ENCODE measurements around the gene IER3. TPM values are rescaled to one million over a fixed set of nuclear protein-coding genes. Genes with fewer than 3 reads are reported as not detected.
A peak's percentile ranks its signal among the peaks of the same experiment; 100 is the strongest.
"Not testable (repeated sequence)": the region's sequence is repeated elsewhere in the genome, so short reads cannot be mapped to it uniquely, and the experiment has no call there.

Gene IER3
- total RNA-seq, 1 donor from 2014 or later, result 55.5 TPM

DNA sequence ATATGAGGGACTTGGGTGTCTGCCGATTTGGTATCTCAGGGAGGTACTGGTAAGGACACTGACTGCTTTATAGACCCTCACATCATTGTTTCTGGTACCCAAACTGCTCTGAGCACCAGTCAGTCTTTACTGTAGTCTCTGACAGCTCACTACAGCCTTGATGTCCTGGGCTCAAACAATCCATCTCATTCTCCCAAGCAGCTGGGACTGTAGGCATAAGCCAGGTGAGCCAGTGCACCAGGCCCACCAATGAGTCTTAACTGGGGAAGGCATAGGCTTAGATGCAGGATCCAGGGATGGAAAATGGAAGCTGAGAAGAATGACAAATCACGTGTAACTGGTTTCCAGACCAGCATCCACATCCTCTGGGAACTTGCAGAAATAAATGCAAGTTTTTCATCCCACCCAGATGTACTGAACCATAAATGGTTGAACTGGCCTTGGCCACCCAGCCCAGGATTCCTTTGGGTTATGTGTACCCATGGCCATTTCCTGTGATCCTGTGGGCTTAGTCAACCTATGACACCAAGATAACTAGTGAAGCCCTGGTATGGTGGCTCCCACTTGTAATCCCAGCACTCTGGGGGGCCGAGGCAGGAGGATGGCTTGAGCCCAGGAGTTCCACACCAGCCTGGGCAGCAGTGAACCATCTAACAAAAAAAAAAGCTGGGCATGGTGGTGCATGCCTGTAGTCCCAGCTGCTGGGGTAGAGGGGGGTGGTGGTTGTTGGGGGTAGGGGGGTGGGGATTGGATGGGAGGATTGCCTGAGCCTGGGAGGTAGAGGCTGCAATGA is 18.4 kb downstream of the IER3 start:
- DNase-seq (ENCODE audit: low read depth), result no peak

DNA sequence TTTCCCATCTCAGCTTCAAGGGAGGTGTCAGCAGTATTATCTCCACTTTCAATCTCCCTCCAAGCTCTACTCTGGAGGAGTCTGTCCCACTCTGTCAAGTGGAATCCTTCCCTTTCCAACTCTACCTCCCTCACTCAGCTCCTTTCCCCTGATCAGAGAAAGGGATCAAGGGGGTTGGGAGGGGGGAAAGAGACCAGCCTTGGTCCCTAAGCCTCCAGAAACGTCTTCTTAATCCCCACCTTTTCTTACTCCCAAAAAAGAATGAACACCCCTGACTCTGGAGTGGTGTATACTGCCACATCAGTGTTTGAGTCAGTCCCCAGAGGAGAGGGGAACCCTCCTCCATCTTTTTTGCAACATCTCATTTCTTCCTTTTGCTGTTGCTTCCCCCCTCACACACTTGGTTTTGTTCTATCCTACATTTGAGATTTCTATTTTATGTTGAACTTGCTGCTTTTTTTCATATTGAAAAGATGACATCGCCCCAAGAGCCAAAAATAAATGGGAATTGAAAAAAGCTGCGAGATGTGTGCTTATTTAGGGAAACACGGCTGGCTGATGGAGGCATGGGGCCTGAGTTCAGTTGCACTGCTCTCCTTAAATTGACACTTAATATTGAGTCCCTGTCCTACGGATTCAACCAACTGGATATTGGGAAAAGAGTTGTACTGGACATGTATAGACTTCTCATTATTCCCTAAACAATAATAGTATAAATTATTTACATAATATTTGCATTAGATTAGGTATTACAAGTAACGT is 19.3 kb downstream of the IER3 start:
- no peak for DNase-seq (ENCODE audit: low read depth)

DNA sequence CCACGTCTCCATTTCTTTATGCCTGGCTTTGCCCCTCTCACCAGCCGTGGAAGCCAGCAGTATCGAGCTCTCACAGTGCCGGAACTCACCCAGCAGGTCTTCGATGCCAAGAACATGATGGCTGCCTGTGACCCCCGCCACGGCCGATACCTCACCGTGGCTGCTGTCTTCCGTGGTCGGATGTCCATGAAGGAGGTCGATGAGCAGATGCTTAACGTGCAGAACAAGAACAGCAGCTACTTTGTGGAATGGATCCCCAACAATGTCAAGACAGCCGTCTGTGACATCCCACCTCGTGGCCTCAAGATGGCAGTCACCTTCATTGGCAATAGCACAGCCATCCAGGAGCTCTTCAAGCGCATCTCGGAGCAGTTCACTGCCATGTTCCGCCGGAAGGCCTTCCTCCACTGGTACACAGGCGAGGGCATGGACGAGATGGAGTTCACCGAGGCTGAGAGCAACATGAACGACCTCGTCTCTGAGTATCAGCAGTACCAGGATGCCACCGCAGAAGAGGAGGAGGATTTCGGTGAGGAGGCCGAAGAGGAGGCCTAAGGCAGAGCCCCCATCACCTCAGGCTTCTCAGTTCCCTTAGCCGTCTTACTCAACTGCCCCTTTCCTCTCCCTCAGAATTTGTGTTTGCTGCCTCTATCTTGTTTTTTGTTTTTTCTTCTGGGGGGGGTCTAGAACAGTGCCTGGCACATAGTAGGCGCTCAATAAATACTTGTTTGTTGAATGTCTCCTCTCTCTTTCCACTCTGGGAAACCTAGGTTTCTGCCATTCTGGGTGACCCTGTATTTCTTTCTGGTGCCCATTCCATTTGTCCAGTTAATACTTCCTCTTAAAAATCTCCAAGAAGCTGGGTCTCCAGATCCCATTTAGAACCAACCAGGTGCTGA is 20.3 kb downstream of the IER3 start:
- not testable (repeated sequence) for DNase-seq (ENCODE audit: low read depth)

DNA sequence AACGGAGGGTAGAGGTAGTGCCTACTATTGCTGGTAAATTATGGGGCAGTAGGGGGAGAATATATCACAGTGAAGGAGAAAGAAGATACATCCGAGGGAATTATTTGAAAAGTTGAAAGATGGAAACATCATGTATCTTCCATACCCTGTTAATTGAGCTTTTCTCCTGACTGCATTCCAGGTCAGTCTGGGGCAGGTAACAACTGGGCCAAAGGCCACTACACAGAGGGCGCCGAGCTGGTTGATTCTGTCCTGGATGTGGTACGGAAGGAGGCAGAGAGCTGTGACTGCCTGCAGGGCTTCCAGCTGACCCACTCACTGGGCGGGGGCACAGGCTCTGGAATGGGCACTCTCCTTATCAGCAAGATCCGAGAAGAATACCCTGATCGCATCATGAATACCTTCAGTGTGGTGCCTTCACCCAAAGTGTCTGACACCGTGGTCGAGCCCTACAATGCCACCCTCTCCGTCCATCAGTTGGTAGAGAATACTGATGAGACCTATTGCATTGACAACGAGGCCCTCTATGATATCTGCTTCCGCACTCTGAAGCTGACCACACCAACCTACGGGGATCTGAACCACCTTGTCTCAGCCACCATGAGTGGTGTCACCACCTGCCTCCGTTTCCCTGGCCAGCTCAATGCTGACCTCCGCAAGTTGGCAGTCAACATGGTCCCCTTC is 21.0 kb downstream of the IER3 start:
- DNase-seq (ENCODE audit: low read depth), result not testable (repeated sequence)

DNA sequence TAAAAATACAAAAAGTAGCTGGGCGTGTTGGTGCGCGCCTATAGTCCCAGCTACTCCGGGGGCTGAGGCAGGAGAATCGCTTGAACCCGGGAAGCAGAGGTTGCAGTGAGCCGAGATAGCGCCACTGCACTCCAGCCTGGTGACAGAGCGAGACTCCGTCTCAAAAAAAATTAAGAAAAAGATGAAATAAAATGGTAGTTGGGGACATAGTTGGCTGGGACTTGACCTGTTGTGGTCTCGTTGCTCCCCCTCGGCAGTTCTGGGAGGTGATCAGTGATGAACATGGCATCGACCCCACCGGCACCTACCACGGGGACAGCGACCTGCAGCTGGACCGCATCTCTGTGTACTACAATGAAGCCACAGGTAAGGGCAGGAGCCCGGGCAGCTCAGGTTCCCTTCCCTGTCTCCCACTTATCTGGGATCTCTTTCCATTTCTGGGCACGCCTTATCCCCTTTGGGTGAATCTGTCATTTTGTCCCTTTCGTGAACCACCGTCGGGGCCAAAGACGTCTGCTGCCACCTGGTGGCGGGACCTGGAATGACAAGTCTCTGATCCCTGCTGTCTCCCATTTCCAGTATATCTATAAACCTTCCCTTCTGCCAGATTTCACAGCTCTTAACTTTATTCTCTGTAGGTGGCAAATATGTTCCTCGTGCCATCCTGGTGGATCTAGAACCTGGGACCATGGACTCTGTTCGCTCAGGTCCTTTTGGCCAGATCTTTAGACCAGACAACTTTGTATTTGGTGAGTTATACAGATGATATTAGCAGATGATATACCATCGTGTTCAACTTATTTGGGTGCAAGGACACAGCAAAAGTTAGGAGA is 21.9 kb downstream of the IER3 start:
- DNase-seq (ENCODE audit: low read depth), result peak; percentile 87

DNA sequence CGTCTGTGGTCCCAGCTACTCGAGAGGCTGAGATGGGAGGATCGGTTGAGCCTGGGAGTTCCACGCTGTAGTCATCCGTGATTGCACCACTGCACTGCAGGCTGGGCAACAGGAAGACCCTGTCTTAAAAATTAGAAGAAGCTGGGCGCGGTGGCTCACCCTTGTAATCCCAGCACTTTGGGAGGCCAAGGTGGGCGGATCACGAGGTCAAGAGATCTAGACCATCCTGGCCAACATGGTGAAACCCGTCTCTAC is 22.4 kb downstream of the IER3 start:
- not testable (repeated sequence) for DNase-seq (ENCODE audit: low read depth)

DNA sequence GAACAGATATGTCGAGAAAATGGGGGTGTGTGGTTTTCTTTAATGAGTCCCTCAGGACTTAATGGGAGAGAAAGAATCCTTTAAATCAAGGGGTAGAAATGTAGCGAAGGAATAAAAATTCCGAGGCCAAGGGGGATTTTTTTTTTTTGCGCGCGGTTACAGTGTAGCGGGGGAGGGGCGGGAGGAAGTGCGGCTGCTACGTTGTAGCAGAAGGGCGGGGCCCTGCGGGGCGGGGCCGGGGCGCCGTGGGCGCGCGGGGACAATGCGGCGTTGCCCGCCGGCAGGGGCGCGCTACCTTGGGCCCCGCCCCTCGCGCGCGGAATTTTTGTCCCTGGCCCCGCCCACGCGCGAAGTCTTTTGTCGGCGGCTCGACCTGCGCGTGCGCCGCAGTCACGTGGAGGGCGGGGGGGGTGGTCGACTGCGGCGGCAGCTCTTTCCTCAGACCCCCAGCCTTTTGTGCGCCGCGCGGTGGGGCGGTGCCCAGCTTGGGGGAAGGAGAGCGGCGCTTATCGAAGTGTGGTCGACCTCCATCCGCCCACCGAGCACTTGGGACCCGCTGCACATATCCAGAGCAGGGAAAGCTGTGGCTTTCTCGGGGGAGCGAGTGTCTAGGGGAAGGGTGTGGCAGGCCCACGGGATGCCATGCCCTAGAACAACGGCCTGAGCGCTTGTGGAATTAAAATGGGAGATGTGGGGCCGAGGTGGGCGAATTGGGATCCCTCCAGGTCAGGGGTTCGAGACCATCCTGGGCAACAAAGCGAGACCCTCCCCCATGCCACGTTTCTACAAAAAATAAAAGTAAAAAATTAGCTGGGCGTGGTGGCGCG is 22.9 kb downstream of the IER3 start:
- peak; percentile 90 for DNase-seq (ENCODE audit: low read depth)

DNA sequence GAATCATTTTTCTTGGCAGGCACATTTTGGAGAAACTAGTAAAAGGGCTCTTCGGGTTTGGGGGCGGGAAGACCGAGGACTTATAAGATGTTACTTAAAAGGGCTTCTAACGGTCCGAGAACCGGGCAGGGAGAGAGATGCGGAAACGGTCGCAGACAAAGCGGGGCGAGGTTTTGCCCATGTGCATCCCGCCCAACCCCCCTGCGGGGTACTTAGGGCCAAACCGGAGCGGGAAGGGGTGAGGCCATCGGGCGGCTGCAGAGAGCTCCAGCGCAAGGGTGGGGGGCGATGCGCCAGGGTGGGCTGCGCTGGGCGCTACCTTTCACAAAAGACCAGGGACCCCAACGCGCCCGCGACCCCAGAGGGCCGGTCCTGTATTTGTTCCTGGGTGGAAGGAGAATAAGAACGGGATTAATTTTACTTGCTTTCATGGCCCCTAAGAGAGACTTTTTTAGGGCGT is 23.6 kb downstream of the IER3 start:
- peak; percentile 74 for DNase-seq (ENCODE audit: low read depth)

DNA sequence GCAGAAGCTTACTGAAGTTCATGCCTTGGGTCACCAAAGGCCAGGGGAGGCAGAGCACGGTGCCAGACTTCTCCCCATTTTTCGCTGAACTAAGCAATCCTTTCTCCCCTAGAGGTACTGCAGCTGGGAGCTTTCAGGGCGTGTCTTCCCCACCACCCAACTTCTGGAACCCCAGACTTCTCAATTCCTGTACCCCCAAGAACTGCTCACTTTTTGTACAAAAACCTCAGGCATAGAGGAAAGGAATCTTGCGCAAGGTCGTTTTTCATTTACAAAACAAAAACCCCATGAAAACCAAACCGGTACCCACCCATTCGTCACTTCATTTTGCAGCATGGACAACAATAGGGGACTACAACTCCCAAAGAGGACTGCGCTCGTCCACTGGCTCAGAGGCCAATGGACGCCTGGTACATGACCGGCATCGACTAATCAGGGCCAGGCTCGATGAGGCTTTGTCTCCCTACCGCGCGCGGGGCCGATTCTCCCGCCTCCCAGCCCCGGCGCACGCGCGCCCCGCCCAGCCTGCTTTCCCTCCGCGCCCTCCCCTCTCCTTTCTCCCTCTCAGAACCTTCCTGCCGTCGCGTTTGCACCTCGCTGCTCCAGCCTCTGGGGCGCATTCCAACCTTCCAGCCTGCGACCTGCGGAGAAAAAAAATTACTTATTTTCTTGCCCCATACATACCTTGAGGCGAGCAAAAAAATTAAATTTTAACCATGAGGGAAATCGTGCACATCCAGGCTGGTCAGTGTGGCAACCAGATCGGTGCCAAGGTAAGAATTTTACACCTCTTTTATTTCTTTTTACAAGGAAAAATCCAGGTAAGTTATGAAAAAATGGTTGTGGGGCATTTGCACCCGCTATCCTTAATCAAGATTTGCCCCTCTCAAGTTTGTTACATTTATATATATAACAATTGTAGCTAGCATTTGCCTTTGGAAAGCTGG is 24.3 kb downstream of the IER3 start, which contains the start of gene TUBB:
Gene TUBB (plus strand): TSS at position 562 of the 947 bp plus-strand sequence. CDS start 155 bp downstream, at position 717.
- peak; percentile 99 for DNase-seq (ENCODE audit: low read depth)

DNA sequence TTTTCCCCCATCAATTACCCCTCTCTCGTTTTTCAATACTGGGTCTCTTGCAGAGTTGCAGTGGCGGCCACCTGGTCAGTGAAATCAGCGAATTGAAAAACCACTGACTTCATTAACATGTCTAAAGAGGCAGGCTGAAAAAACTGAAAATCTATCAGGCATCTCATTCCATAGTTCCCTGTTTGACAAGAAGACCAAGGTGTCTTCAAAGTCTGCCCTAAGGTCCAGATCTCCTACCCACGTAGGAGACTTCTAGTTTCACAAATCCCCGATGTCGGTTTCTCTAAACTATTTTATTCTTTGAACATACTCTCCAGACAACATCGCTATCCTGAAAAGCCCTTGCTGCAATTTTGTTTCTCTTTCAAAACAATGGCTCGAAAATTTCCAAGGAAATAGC is 25.0 kb downstream of the IER3 start:
- DNase-seq (ENCODE audit: low read depth), result no peak

DNA sequence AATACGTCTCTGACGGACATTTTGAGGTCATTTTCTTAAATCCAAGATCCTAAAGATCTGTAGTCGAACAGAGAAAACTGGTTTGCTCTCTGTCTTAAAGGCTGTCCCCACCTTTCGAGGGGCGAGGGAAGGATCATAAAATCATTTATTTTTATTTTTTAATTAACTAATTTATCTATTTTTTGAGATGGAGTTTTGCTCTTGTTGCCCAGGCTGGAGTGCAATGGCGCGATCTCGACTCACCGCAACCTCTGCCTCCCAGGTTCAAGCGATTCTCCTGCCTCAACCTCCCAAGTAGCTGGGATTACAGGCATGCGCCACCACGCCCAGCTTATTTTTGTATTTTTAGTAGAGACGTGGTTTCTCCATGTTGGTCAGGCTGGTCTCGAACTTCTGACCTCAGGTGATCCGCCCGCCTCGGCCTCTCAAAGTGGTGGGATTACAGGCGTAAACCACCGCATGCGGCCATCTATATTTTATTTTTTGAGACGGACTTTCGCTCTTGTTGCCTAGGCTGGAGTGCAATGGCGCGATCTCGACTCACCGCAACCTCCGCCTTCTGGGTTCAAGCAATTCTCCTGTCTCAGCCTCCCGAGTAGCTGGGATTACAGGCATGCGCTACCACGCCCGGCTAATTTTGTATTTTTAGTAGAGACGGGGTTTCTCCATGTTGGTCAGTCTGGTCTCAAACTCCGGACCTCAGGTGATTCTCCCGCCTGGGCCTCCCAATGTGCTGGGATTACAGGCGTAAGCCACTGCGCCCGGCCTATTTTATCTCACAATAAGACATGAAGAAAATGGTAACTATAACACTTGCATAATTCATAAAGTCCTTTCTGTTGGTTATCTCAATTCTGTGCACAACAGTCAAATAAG is 26.3 kb downstream of the IER3 start:
- DNase-seq (ENCODE audit: low read depth), result not testable (repeated sequence)

DNA sequence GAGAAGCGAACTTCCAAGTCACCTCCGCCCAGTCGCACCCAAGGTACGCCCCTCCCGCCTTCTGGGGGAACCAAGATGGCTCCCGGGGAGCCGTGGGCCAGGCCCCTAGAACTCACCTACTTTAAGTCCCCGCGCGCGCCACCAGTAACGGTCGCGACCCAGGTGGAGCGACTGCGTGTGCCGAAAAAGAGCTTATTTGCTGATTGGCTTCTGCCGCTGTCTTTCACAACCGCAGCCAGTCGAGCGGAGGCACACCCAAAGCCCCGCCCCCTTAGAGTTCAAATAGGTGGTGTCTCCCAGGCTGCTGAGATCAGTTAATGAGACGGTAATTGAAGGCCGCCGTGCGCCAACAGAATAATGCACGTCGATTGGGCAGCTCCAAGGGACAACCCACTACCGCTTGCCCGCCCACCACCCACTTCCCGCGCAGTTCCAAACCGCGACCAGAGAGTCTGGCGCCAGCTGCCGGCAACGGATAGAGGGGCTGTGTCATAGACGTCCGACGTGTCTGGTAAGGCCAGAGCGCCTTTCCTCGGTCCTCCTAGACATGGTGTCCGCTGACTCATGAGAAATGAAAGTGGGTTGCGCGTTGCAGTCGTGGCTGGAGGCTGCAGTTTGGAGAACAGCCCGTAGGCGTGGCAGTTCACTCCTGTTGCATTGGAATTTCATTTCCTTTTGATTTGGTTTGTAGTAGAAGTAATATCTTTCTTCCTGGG is 27.1 kb downstream of the IER3 start, which contains the start of gene MDC1:
Gene MDC1 (minus strand): TSS at position 153 of the 716 bp plus-strand sequence. CDS start 2,106 bp downstream, outside the sequence.
- DNase-seq (ENCODE audit: low read depth), result peak; percentile 100

DNA sequence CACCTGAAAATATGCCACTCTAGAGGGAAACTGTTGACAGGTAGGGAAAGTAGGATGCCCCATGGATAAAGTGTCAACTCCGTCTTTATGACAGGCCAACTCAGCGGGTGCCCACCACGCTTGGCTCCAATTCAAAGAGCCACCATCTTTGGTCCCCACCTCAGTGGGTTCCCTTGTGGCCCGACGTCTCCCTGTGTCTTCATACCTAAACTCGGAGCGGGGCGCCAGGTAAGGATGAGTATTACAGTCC is 27.5 kb downstream of the IER3 start:
- DNase-seq (ENCODE audit: low read depth), result no peak

DNA sequence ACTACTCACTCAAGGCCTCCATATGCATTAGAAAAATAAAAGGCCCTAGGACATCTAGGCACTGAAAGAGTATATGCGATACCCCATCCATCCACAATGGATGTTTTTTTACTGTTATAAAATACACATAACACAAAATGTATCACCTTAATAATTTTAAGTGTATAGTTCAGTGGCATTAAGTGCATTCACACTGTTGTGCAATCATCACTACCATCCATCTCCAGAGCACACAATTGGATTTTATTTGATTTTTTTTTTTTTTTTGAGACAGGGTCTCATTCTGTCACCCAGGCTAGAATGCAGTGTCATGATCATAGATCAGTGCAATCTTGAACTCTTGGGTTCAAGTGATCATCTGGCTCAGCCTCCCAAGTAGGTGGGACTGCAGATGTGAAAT is 30.1 kb downstream of the IER3 start:
- DNase-seq (ENCODE audit: low read depth), result no peak

DNA sequence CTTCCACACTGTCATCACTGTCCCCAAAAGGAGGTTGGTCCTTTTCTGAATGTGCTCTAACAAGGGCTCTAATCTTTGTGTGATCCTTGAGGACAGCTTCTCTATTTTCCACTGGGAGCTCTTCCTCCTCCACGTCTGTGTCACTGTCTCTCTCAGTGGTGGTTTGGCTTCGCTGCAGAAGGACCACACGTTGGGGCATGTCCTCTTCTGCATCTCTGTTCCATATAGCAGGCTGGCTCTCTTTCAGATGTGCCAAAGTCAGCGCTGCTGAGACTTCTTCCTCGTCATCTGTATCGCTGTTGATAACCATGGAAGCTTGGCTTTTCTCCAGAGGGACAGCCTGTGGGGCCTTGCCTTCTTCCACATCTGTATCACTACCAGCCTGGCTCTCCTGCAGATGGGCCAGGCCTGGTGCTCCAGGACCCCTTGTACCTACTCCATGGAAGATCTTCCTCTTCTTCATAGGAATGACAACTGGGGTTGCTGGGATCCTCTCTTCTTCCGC is 31.9 kb downstream of the IER3 start:
- DNase-seq (ENCODE audit: low read depth), result no peak

DNA sequence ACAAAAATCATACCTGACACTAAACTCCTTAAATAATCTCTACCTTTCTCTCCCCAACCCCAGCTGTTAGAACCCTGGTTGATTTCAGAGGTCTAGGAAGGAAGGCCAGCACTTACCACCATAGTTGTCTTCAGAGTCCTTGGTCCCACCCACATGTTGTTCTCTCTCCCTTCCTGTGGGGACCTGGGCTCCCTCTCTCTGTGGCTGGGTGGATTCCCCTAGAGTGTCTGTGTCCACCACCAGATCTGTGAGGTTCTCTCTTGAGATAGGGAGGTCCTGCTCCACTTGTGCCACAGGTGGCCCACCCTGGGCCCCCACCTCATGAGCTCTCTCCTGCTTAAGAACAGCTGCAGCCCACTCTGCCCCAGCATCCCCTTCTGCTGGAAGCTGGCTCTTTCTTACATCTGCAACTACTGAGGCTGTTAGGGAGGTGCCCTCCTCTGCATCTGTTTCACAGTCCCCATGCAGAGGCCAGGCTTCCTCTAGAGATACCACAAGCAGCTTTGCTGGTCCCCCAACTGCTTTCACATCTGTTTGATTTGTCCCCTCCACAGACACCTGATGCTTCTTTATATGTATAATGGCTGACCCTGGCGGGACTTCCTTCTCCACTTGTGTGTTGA is 32.5 kb downstream of the IER3 start:
- no peak for DNase-seq (ENCODE audit: low read depth)
